GM12864 (cell line): ENCODE measurements around the gene GJA4.

ENCODE experiments used
- DNase-seq: peaks from one replicate; pipeline ENCODE4 v3.0.0-alpha.2; 2011; ENCODE audit warnings: low read depth
- H3K4me3 ChIP-seq: 2 replicates; pipeline ENCODE4 v1.5.1; 2011; ENCODE audit warnings: mild to moderate bottlenecking, low read depth, low read length, control low read depth
- TF ChIP-seq, protein P1 (sequence below): IDR thresholded peaks from 2 replicates; pipeline ENCODE4 v1.5.1; 2011; ENCODE audit warnings: low read depth, mild to moderate bottlenecking, moderate library complexity, low read length, control low read depth, inconsistent platforms; ENCODE audit errors: missing control alignments

The GJA4 gene

DNA sequence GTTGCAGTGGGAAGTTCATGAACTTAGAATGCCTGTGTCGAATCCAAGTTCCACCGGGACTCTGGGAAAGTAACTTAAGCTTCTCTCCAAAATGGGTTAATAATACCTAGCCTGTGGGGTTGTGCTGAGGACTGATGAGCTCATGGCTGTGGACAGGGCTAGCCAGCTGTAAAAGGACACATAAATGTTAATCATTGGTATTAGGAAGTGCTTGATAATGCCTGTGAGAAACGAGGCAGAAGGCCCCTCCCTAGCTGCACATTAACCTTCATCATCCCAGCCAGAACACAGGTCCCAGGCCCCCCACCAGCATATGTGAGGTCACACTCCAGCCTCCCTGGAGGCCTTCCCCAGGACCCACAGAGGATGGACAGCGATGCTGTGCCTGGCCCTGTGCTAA lies 34.0 kb upstream of the GJA4 start:
- no peak for DNase-seq

DNA sequence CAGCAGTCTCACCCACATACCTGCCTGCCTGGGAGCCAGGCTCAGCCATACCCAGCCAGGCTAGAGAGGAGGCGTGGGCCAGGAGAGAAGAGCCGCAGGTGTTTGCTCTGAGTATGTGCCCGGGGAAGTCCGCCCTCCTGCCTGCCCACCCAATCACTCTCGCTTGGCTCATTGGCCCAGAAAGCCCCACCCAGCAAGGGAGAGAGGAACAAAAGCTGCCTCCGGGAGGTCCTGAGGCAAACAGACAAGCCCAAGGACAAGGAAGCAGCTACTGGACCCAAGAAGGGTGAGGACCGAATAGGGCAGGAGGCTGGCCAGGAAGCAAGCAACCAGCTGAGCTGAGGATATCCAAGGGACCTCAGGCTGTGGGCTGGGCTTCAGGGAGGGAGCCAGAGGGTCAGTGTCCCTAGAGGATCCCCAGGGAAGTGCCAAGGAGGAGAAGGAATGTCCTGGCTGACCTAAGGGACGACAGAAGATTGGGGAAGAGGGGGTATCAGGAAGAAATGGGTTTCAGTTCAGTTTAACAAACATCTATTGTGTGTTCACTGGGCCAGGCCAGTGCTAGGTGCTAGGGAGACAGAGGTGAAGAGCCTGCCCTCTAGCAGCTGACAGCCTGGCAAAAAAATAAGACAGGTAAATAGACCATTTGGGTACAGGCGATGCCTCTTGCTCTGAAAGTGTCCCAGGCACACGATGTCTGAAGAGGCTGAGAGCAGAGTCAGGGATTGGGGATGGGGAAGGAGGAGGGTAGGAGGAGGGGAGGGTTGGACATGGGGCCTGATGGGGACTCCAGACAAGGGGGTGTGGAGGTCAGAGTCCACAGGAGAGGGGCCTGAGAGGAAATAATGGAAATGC lies 33.1 kb upstream of the GJA4 start, which contains the start of gene GJB4:
Gene GJB4 (plus strand): TSS at position 238 of the 855 bp plus-strand sequence. CDS start 1,515 bp downstream, outside the sequence.
- TF ChIP-seq, protein P1, sequence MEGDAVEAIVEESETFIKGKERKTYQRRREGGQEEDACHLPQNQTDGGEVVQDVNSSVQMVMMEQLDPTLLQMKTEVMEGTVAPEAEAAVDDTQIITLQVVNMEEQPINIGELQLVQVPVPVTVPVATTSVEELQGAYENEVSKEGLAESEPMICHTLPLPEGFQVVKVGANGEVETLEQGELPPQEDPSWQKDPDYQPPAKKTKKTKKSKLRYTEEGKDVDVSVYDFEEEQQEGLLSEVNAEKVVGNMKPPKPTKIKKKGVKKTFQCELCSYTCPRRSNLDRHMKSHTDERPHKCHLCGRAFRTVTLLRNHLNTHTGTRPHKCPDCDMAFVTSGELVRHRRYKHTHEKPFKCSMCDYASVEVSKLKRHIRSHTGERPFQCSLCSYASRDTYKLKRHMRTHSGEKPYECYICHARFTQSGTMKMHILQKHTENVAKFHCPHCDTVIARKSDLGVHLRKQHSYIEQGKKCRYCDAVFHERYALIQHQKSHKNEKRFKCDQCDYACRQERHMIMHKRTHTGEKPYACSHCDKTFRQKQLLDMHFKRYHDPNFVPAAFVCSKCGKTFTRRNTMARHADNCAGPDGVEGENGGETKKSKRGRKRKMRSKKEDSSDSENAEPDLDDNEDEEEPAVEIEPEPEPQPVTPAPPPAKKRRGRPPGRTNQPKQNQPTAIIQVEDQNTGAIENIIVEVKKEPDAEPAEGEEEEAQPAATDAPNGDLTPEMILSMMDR: no peak
- no peak within 1 kb of the TSS for H3K4me3 ChIP-seq
- DNase-seq: no peak

More for the DNA sequence above, 34.0 kb upstream of the GJA4 start:
- TF ChIP-seq, protein P1: no peak
- no peak overlapping the region for H3K4me3 ChIP-seq

DNA sequence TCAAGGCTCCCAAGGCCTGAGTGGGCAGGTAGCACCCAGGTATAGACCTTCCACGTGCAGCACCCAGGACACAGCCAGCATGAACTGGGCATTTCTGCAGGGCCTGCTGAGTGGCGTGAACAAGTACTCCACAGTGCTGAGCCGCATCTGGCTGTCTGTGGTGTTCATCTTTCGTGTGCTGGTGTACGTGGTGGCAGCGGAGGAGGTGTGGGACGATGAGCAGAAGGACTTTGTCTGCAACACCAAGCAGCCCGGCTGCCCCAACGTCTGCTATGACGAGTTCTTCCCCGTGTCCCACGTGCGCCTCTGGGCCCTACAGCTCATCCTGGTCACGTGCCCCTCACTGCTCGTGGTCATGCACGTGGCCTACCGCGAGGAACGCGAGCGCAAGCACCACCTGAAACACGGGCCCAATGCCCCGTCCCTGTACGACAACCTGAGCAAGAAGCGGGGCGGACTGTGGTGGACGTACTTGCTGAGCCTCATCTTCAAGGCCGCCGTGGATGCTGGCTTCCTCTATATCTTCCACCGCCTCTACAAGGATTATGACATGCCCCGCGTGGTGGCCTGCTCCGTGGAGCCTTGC lies 31.5 kb upstream of the GJA4 start:
- H3K4me3 ChIP-seq: no peak overlapping the region
- no peak for DNase-seq
- TF ChIP-seq, protein P1: no peak

DNA sequence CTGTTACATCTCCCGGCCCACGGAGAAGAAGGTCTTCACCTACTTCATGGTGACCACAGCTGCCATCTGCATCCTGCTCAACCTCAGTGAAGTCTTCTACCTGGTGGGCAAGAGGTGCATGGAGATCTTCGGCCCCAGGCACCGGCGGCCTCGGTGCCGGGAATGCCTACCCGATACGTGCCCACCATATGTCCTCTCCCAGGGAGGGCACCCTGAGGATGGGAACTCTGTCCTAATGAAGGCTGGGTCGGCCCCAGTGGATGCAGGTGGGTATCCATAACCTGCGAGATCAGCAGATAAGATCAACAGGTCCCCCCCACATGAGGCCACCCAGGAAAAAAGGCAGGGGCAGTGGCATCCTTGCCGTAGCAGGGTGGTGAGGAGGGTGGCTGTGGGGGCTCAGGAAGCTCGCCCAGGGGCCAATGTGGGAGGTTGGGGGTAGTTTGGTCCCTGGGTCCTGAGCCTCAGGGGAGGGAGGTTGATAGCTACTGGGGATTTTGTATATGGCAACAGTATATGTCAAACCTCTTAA lies 31.0 kb upstream of the GJA4 start:
- TF ChIP-seq, protein P1: no peak
- no peak overlapping the region for H3K4me3 ChIP-seq
- no peak for DNase-seq

DNA sequence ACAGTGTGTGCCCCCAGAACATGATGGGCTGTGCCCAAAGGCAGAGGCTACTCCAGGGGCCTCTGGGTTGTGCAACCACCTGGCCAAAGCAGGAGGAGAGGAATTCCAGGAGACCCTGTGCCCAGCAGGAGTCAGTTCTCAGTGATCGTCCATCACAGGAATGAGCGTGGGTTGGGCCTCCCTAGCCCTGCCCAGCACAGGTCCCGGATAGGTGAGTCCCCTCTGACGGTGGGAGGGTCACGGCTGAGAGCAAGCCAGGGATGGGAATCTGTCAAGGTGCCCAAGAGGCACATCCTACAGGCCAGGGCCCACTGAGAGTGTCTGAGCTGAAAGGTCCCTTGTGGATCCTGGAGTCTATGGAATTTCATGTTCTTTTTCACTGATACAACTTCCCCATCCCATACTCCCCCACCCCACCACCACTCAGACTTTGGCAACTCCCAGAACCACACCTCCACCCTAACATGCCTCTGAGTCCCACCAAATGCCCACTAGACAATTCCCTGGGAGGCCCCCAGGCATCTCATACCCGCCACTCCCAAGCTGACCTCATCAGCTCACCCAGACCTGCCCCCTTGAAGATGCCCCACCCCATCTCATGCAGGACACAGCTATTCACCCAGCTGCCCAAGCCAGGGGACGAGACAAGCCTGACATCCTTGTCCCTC lies 30.2 kb upstream of the GJA4 start:
- DNase-seq: no peak
- no peak overlapping the region for H3K4me3 ChIP-seq
- TF ChIP-seq, protein P1: no peak

DNA sequence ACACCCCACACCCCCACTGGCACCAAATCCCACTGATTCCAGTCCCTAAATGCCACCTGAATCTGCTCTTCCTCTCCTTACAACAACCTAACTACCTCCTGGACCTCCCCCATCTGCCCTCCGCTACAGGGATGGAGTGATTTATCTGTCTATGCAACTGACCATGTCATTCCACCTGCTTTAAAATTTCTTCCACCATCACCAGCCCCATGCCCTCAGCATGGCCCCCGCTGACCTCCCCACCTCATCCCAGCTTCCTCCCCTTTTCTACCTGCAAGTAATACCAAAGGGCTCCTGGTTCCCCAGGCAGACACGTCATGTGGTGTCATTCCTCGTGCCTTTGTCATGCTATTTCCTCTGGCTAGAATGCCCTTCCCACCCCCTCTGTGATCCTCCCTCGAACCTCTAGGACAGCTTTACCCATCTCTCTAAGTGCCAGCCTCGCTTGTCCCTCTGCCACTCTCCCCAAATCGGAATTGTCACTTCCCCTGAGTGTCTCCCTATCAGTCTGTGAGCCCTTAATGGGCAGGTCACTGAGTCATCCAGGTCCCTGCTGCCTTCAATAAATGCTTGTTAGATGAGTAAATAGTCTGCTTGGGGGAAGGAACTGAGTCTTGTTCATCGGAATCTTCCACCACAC lies 29.5 kb upstream of the GJA4 start:
- TF ChIP-seq, protein P1: no peak
- no peak overlapping the region for H3K4me3 ChIP-seq
- DNase-seq: no peak
